ENCODE data around the gene CFL1.

GRCh38 chr11:65885231-65885630, 27.3 kb upstream of the CFL1 start:
- no peak for TF ChIP-seq CTCF (conservative IDR thresholded peaks at IDR 0.05 in 1 of 2, IDR thresholded peaks at IDR 0.05 in 1 of 2; ENCODE audit: low read depth in 1 of 2, low read length in 2 of 2)
- TF ChIP-seq EZH2 (IDR thresholded peaks at IDR 0.05; ENCODE audit: low read length, missing control alignments), result no peak
